LHCN-M2 (cell line): Measurements from ENCODE around the gene MEG3. TPM values are rescaled to one million over a fixed set of nuclear protein-coding genes. Genes with fewer than 3 reads are reported as not detected.
A peak's percentile ranks its signal among the peaks of the same experiment; 100 is the strongest.
"Not testable (repeated sequence)": the region's sequence is repeated elsewhere in the genome, so short reads cannot be mapped to it uniquely, and the experiment has no call there.

Source experiments
- DNase-seq: peaks from one replicate; pipeline ENCODE4 v3.0.0-alpha.2; 2012; ENCODE audit warnings: low read depth
- total RNA-seq: library from RNA; depleted of rRNA; stranded (reverse); fragments of >200 nt; gene quantifications from 2 replicates; pipeline ENCODE4 v1.2.3, GENCODE V29; 2014

MEG3 gene
- total RNA-seq, 1 experiment from 2014 or later = 80.9 TPM

DNA sequence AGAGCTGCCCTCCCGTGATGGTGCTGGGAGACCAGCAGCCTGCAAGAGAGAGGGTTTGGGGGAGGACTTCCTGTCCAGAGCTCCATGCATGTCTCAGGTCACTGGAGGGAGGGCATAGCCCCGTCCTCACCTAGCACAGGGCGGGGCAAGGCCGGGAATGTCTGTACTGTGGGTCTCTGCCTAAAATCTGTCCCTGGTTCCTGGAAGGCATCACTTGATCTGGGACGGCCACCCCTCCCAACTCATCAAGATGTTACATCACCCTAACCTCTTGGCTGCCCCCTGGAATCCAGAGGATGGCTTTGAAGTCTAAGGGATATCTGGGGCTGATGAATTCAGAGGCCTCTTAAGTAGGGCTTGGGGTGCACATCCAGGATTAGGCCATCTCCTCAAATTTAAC is 37.0 kb upstream of the MEG3 start:
- DNase-seq = no peak

- DNase-seq = no peak
These were observed 36.2 kb upstream of the MEG3 start for GRCh38 chr14:100789460-100790417.

DNA sequence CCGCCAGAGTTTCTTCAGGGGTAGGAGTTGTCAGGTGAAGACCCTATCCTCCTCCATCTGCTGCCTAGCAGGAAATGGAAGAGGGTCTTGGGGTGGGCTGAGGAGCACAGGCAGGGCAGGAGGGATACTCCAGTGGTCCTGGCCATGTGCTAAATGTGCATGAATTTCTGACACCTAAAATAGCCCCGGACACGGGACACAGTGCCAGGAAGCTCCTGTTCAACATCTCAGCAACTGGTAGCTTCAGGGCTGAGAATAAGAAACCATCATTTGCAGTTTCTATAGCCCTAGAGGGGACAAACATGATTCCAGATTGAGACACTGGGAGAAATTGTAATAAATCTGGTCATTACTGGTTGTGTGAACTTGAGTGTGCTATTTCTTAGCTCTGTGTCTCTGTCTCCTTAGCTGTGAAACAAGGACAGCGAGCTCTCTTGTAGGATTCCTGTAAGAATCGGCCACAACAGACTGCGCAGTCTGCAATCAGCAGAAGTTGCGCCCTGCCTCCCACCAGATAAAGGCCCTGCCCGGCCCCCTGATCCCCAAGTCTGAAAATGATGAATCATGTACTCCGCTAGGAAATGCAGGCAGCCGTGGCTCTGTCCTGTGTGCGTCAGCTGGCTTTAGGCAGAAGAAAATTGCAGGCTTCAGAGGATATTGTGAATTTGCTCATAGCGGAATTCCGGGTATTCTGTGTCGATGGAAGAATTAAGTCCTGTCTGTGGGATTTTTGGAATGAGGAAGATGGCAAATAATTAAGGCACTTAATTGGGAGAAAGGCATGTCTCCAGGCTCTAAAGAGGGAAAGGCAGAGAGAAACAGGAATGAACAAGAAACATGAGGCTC is 35.2 kb upstream of the MEG3 start:
- DNase-seq = no peak

DNA sequence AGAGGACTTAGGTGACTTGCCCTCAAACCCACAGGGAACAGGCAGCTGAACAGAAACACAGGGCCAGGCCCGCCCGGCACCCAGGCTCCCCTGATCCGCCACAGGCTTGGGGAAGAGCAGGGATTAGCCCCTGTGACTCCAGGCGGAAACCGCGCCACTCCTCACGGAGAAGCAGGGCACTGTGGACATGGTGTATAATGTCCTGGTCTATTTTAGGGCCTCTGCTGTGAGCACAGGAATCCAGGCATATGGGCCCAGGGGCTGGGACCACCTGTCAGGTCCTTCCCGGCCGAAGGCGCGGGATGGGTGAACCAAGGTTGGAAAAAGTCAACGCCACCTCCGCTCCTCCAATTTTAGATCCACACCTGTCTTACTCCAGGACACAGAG is 34.6 kb upstream of the MEG3 start:
- no peak for DNase-seq

DNA sequence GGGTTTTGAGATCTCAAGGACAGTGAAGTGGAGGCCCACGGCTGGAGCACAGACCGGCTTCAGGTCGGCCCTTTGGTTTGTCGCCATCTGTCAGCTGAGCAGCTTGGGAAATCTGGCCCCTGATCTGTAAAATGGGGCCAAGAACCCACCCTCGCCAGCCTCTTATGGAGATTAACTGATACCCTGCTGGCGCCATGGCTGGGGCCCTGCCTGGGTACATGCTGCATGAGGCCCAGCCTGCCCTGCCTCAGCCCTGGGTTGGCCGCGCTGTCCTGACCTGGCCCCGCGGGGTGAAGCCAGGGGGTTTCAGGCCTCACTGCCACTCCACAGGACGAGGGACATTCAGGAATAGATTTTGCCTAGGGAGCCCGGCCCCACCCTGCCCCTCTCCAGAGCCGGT is 33.9 kb upstream of the MEG3 start:
- no peak for DNase-seq

- DNase-seq = no peak
These were observed 29.0 kb upstream of the MEG3 start for GRCh38 chr14:100796946-100797345.

DNA sequence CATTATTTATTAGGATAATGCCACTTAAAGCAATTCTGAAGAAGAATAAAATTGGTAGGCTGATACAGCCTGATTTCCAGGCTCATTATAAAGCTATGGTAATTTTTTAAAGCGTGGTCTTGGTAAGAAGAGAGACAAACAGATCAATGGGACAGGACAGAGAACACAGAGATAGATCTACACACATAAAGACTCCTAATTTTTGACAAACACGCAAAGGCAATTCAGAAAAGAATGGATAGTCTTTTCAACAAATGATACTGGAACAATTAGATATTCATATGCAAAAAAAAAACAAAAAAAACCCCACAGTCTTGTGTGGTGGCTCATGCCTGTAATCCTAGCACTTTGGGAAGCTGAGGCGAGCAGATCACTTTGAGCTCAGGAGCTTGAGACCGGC is 25.9 kb upstream of the MEG3 start:
- no peak for DNase-seq

- not testable (repeated sequence) for DNase-seq
These were observed 24.5 kb upstream of the MEG3 start for GRCh38 chr14:100801433-100801832.

- DNase-seq = no peak
These were observed 23.7 kb upstream of the MEG3 start for GRCh38 chr14:100802179-100802578.

GRCh38 chr14:100802766-100803165 is 23.2 kb upstream of the MEG3 start:
- no peak for DNase-seq

DNA sequence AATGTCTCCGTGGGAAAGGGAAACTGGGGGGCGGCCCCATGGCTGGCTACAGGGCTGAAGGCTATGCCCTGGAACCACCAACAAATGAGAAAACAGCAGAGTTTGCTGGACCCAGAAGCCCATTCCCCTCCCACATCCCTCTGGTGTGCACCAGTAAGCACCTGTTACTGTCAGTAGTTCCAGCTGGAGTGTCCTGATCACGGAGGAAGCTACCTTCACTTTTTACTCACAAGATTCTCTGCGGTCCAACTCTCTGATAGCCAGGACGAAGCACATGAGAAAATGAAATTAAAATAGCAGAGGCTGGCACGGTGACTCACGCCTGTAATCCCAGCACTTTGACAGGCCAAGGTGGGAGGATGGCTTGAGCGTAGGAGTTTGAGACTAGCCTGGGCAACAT is 22.7 kb upstream of the MEG3 start:
- DNase-seq = no peak

DNA sequence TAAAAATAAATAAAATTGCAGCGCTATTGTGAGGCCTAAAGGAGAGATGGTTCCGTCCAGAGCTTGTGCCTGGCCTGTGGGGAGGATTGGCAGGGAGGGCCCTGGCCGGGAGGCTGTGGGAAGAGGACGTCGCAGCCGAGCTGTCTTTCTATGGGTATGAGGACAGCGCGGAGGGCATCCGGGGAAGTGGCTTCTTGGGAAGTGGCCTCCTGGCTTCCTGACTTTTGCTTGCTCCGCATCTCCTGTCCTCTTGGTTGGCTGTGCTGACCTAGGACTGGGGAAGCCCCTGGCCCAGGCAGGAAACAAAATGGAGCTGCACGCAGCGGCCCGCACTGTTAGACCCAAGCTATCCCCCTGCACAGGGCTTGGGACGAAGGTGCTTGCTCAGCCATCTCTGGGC is 22.2 kb upstream of the MEG3 start:
- no peak for DNase-seq

- DNase-seq = no peak
These were observed 21.8 kb upstream of the MEG3 start for GRCh38 chr14:100804138-100804537.

- no peak for DNase-seq
These were observed 21.2 kb upstream of the MEG3 start for GRCh38 chr14:100804558-100805309.

DNA sequence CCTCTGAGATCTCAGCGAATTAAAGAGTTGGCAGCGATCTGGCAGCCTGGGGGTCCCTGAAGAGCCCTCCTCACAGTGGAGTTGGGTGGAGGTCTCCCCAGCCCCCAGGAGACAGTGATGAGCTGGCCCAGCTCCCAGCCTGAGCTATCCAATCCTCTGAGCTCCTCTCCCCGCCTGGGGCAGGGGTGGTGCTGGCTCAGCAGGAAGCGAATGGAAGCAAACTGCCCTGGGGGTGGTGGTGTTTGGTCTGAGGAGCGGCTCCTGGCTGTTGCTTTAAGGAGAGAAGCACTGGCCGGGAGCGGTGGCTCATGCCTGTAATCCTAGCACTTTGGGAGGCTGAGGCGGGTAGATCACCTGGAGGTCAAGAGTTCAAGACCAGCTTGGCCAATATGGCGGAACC is 19.5 kb upstream of the MEG3 start:
- no peak for DNase-seq

DNA sequence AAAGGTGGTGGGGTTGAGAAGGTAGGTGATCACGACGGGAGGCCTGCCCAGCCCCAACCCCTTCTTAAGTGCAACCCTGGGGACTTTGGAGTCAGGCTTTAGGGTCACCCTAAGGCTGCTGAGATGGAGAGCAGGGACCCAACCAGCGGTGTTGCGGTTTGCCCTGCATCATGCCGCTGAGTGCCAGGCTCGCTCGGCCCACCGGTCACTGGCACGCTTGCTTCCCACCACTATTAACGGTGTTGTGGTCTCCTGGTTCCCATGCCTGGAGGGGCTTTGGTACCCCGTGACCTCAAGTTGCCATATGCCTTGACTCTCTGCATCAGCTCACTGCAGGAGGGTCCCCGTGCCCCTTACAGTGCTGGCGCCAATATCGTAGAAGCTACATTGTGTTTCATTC is 18.4 kb upstream of the MEG3 start:
- DNase-seq = no peak

DNA sequence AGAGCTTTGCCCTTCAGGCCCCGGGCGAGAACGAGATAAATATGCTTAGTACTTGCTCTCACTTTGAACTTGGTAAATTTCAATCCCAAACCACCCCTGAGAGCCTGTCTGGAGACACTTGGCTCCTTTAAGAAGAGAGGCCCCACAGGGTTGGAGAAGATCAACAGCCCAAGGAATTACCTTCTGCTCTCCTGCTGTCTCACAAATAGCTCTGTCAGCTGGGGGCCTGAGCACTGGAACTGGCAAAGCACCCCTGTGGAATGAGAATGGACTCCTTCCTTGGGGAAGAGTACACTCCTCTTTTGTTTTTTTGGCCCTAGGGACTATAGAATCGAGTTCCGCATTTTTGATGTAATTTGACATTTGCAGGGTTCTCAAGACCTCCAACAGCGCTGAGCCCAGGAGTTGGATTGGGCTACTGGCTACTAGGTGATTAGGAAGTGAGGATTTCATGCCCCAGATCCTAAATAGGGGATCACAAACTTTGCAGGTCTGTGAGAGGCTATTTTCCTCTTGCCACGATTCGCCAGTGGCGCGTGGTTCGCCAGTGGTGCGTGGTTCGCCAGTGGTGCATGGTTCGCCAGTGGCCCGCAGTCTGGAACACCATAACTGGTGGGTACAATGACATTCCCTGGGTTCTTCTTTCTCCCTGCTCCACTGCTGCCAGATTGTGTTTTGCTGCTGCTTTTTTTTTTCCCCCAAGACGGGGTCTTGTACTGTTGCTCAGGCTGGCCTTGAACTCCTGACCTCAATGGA is 17.8 kb upstream of the MEG3 start:
- no peak for DNase-seq

GRCh38 chr14:100810435-100810834 is 15.5 kb upstream of the MEG3 start:
- DNase-seq = peak; percentile 57

- peak; percentile 90 for DNase-seq
These were observed 15.0 kb upstream of the MEG3 start for GRCh38 chr14:100810861-100811461.

- no peak for DNase-seq
These were observed 12.6 kb upstream of the MEG3 start for GRCh38 chr14:100813291-100813690.
